NCI-H1930 (cell line): ENCODE data around the gene CCKAR.

Experiments used
- DNase-seq, 2 experiments: peaks; one replicate each; lab custom pipeline; 2025; lab: John Stamatoyannopoulos, UW

Gene CCKAR

GRCh38 chr4:26490960-26491284 lies 638 bp upstream of the CCKAR start:
- no peak for DNase-seq

- DNase-seq: no peak
These were observed 941 bp downstream of the CCKAR start for GRCh38 chr4:26489101-26489985.

GRCh38 chr4:26485684-26486083 lies 4.6 kb downstream of the CCKAR start:
- DNase-seq: no peak

GRCh38 chr4:26484516-26484915 lies 5.8 kb downstream of the CCKAR start:
- no peak for DNase-seq

GRCh38 chr4:26484032-26484515 lies 6.2 kb downstream of the CCKAR start:
- no peak for DNase-seq

GRCh38 chr4:26482508-26483462 lies 7.5 kb downstream of the CCKAR start:
- DNase-seq: no peak

- DNase-seq: no peak
These were observed 12.0 kb downstream of the CCKAR start for GRCh38 chr4:26478330-26478729.

- DNase-seq: no peak
These were observed 13.7 kb downstream of the CCKAR start for GRCh38 chr4:26476545-26476944.

GRCh38 chr4:26475716-26476115 lies 14.6 kb downstream of the CCKAR start:
- DNase-seq: no peak

GRCh38 chr4:26474551-26474950 lies 15.7 kb downstream of the CCKAR start:
- no peak for DNase-seq

- DNase-seq: no peak
These were observed 16.4 kb downstream of the CCKAR start for GRCh38 chr4:26473893-26474292.

- no peak for DNase-seq
These were observed 18.4 kb downstream of the CCKAR start for GRCh38 chr4:26471890-26472289.

GRCh38 chr4:26468977-26469376 lies 21.3 kb downstream of the CCKAR start:
- DNase-seq: no peak

GRCh38 chr4:26468283-26468949 lies 21.9 kb downstream of the CCKAR start:
- DNase-seq: no peak

GRCh38 chr4:26467724-26468123 lies 22.6 kb downstream of the CCKAR start:
- DNase-seq: no peak

- DNase-seq: no peak
These were observed 23.6 kb downstream of the CCKAR start for GRCh38 chr4:26466578-26467270.

GRCh38 chr4:26464420-26465095 lies 25.7 kb downstream of the CCKAR start:
- DNase-seq: no peak

- no peak for DNase-seq
These were observed 26.9 kb downstream of the CCKAR start for GRCh38 chr4:26463386-26463785.

- DNase-seq: no peak
These were observed 27.4 kb downstream of the CCKAR start for GRCh38 chr4:26462874-26463273.

- DNase-seq: no peak
These were observed 30.3 kb downstream of the CCKAR start for GRCh38 chr4:26459756-26460530.
